HG02571 (cell line): ENCODE data around the gene CHST6.
A peak's percentile ranks its signal among the peaks of the same experiment; 100 is the strongest.
"Not testable (repeated sequence)": the region's sequence is repeated elsewhere in the genome, so short reads cannot be mapped to it uniquely, and the experiment has no call there.

Experiments
- ATAC-seq: cut with Tn5 transposase; IDR thresholded peaks from one replicate; pipeline ENCODE4 v1.9.1; 2021; ENCODE audit warnings: mild to moderate bottlenecking, moderate library complexity; ENCODE audit not compliant: unreplicated experiment

Gene CHST6

GRCh38 chr16:75452464-75453190 lies 42.6 kb downstream of the CHST6 start:
- ATAC-seq: no peak

DNA sequence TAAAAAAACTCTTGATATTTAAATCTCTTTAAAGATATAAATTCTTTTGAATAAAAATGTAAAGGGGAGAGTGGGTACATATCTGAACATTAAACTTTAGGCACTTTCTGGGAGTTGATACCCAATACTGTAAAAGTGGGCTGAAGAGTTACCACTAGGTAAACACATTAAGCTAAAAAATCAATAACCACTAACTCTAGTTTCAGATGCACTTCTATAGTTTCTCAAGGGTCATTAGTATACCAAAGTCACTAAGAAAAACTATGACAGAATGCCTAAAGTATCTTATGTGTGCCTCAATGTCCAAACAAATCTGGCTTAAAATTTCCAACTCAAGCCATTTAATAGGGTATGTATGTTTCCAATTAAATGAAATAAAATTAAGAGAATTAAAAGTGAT lies 48.8 kb downstream of the CHST6 start:
- no peak for ATAC-seq

GRCh38 chr16:75445298-75445697 lies 49.9 kb downstream of the CHST6 start:
- no peak for ATAC-seq

DNA sequence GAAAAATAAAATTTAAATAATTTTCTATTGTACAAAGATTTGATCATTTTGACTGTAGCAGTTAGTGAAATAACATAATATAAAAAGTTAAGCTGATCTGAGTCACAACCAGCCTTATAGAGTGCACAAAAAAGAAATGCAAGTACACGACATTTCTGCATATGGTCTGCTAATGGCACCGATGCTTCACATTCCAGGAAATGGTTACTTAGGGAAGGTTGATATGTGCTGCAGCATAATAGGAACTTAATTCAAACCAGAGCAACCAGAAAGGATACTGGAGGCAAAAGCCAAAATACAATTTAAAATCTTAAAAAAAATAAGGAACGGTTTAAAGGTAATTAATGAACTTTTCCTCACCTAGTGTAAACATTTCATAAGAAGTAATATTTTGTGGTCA lies 51.9 kb downstream of the CHST6 start:
- no peak for ATAC-seq

- ATAC-seq: peak; percentile 81
These were observed 61.4 kb downstream of the CHST6 start for GRCh38 chr16:75433732-75434413.

- peak; percentile 95 for ATAC-seq
These were observed 62.2 kb downstream of the CHST6 start, which contains the start of gene CFDP1 for GRCh38 chr16:75432828-75433731. Gene CFDP1 (minus strand): TSS chr16:75433503. CDS start chr16:75433352, 151 bp downstream.

DNA sequence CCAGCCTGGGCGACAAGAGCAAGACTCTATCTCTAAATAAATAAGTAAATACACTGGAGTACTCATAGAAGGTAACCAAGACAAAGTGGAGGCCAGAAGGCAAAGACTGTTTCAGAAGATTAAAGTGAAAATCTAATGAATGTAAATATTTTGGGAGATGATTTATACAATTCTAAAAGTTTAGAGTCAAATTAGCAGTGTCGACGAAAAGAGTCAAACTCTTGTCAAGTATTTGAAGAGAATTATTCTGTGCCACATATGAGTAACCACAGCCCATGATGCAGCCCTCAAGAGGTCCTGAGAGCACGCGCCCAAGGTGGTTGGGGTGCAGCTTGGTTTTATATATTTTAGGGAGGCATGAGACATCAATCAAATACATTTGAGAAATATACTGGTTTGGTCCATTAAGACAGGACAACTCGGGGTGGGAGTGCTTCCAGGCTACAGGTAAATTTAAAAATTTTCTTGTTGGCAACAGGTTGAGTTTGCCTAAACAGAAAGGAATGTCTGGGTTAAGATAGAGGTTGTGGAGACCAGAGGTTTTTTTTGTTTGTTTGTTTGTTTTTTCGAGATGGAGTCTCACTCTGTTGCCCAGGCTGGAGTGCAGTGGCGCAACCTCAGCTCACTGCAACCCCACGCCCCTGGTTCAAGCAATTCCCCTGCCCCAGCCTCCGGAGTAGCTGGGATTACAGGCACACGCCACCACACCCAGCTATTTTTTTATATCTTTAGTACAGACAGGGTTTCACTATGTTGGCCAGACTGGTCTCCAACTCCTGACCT lies 65.4 kb downstream of the CHST6 start:
- no peak for ATAC-seq

DNA sequence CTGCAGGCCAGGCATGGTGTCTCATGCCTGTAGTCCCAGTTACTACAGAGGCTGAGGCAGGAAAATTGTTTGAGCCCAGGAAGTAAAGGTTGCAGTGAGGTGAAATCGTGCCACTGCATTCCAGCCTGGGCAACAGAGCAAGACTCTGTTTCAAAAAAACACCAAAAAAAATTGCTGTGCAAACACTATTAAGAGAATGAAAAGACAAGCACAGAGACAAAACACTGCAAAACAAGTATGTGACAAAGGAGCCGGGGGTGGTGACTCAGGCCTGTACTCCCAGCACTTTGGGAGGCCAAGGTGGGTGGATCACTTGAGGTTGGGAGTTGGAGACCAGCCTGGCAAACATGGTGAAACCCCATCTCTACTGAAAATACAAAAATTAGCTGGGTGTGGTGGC lies 68.7 kb downstream of the CHST6 start:
- ATAC-seq: not testable (repeated sequence)

DNA sequence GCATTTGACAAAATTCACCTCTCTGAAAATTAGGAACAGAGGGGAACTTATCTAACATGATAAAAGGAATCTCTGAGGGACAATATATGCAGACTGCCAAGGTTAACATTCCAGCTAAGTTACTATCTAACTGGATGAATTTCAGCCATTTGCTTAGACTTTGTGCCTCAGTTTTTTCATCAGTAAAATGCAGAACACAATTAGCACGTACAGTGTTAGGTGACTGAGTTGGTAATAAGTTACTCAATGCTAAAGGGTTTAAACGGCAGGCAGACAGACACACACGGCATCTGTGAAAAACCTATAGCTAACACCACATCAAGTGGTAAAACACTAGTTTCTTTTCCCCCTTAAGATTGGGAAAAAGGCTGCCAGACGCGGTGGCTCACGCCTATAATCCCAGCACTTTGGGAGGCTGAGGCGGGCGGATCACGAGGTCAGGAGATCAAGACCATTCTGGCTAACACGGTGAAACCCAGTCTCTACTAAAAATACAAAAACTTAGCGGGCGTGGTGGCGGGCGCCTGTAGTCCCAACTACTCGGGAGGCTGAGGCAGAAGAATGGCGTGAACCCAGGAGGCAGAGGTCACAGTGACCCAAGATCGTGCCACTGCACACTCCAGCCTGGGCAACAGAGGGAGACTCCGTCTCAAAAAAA lies 71.0 kb downstream of the CHST6 start:
- not testable (repeated sequence) for ATAC-seq

DNA sequence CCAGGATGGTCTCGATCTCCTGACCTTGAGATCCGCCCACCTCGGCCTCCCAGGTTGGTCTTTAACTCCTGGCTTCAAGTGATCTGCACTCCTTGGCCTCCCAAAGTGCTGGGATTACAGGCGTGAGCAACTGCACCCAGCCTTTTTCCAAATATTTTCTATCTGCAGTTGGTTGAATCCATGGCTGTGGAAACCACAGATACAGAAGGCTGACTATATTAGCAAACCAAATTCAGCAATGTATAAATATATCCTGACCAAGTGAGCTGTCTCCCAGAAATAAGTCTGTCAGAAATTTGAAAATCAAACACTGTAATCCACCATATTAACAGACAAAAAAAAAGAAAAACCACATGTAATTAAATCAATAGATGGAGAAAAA lies 71.5 kb downstream of the CHST6 start:
- no peak for ATAC-seq
